CD4-positive, CD25-positive, alpha-beta regulatory T cell (primary cell): ENCODE data around the gene MLLT6. TPM values are rescaled to one million over a fixed set of nuclear protein-coding genes. Genes with fewer than 3 reads are reported as not detected.

Experiments used
- ATAC-seq, 2 donors: fragments of 150-1000 bp; cut with Tn5 transposase; one replicate each; pipeline ENCODE4 v1.10.0; 2021; ENCODE audit warnings: low read depth in 2 of 2, moderate number of reproducible peaks in 2 of 2, moderate library complexity in 1 of 2
- DNase-seq, 3 donors: peaks; one replicate each; pipeline versions ENCODE4 v3.0.0 to v3.0.0-alpha.2; 2012 to 2022; ENCODE audit warnings: mixed read lengths in 1 of 3
- H3K27ac ChIP-seq: one replicate; pipeline ENCODE4 v1.7.0; 2013; ENCODE audit warnings: mild to moderate bottlenecking, low read length; ENCODE audit not compliant: insufficient read depth, poor library complexity, severe bottlenecking
- H3K27me3 ChIP-seq: one replicate; pipeline ENCODE4 v1.7.0; 2013; ENCODE audit warnings: low read length; ENCODE audit not compliant: control insufficient read depth, insufficient read depth
- H3K36me3 ChIP-seq: one replicate; pipeline ENCODE4 v1.7.0; 2013; ENCODE audit warnings: mild to moderate bottlenecking, low read length, moderate library complexity; ENCODE audit not compliant: control insufficient read depth, insufficient read depth
- H3K4me1 ChIP-seq: 2 replicates; pipeline ENCODE4 v1.7.0; 2013; ENCODE audit warnings: mild to moderate bottlenecking, low read length; ENCODE audit not compliant: insufficient read depth, control insufficient read depth, poor library complexity, severe bottlenecking
- H3K4me3 ChIP-seq: one replicate; pipeline ENCODE4 v1.7.0; 2013; ENCODE audit warnings: low read depth, mild to moderate bottlenecking, low read length, moderate library complexity
- H3K9me3 ChIP-seq, 2 experiments: 1 replicate in 1 of 2; 2 replicates in 1 of 2; pipeline ENCODE4 v1.7.0; 2013; ENCODE audit warnings: low read length in 2 of 2, mild to moderate bottlenecking in 1 of 2, moderate library complexity in 1 of 2; ENCODE audit not compliant: control insufficient read depth in 2 of 2
- H3K27ac Mint-ChIP-seq, 3 donors: one replicate each; pipeline ENCODE4 v1.8.0; 2020 to 2022; ENCODE audit warnings: mild to moderate bottlenecking in 3 of 3, mixed read lengths in 3 of 3, moderate library complexity in 2 of 3
- H3K27me3 Mint-ChIP-seq: one replicate; pipeline ENCODE4 v1.8.0; 2022; ENCODE audit warnings: mild to moderate bottlenecking, mixed read lengths
- H3K36me3 Mint-ChIP-seq: one replicate; pipeline ENCODE4 v1.8.0; 2020; ENCODE audit warnings: mixed read lengths
- H3K4me1 Mint-ChIP-seq, 4 donors: one replicate each; pipeline ENCODE4 v1.8.0; 2020 to 2022; ENCODE audit warnings: mixed read lengths in 4 of 4, mild to moderate bottlenecking in 1 of 4
- H3K4me3 Mint-ChIP-seq, 4 donors: one replicate each; pipeline ENCODE4 v1.8.0; 2020 to 2022; ENCODE audit warnings: mild to moderate bottlenecking in 4 of 4, mixed read lengths in 4 of 4, moderate library complexity in 3 of 4
- H3K9me3 Mint-ChIP-seq, 7 donors: one replicate each; pipeline ENCODE4 v1.8.0; 2020 to 2022; ENCODE audit warnings: mixed read lengths in 7 of 7, mild to moderate bottlenecking in 3 of 7, moderate library complexity in 2 of 7
- polyA plus RNA-seq, 4 donors: library from polyadenylated mRNA; unstranded; fragments of 300-500 nt; fragmentation: Illumina TruSeq; gene quantifications; one replicate each; pipeline ENCODE4 v1.2.3, GENCODE V29; 2021
- total RNA-seq: library from RNA; stranded (reverse); gene quantifications from one replicate; pipeline ENCODE4 v1.2.3, GENCODE V29; 2022

The MLLT6 gene
- total and polyA plus RNA-seq, 5 donors from 2014 or later = 5.2 to 361 (median 6.7) TPM

DNA sequence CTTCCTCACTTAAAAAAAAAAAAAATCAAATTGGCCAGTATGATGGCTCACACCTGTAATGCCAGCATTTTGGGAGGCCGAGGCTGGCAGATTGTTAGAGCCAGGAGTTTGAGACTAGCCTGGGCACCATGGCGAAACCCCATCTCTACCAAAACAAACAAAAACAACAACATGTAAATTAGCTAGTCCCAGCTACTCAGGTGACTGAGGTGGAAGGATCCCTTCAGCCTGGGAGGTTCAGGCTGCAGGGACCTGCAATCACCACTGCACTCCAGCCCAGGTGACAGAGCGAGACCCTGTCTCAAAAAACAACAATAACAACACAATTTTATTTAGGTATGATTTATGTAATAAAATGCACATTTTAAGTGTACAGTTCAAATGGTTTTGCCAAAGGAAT lies 24.0 kb upstream of the MLLT6 start:
- Histone ChIP-seq H3K27me3 (no peaks in the 10 kb centered on the region), H3K9me3 (no peaks in the 10 kb centered on the region), H3K27ac (no peak overlapping the region), H3K4me3 (no peak overlapping the region), H3K4me1 (no peaks in the 10 kb centered on the region), H3K36me3 (no peaks in the 10 kb centered on the region)
- H3K27ac Mint-ChIP-seq = no peak overlapping the region
- no peaks in the 10 kb centered on the region for H3K36me3 Mint-ChIP-seq
- peaks cover 0 to 8% (median 6%) of the 10 kb centered on the region in 4 donors for H3K4me1 Mint-ChIP-seq
- peak overlapping the region in 1 of 4 donors; percentile 33 for H3K4me3 Mint-ChIP-seq
- ATAC-seq (no peak), DNase-seq (no peak)
- H3K27me3 Mint-ChIP-seq = peaks cover 17% of the 10 kb centered on the region
- peaks cover 0 to 2% (median 0%) of the 10 kb centered on the region in 7 donors for H3K9me3 Mint-ChIP-seq

GRCh38 chr17:38685491-38685890 lies 19.6 kb upstream of the MLLT6 start:
- no peaks in the 10 kb centered on the region for H3K36me3 ChIP-seq
- no peak overlapping the region for H3K27ac ChIP-seq
- H3K27me3 ChIP-seq = no peaks in the 10 kb centered on the region
- Mint-ChIP-seq H3K4me1 (no peaks in the 10 kb centered on the region), H3K27me3 (peaks cover 11% of the 10 kb centered on the region), H3K27ac (no peak overlapping the region), H3K36me3 (no peaks in the 10 kb centered on the region), H3K9me3 (no peaks in the 10 kb centered on the region), H3K4me3 (no peak overlapping the region)
- no peak for ATAC-seq
- no peaks in the 10 kb centered on the region for H3K9me3 ChIP-seq
- DNase-seq = no peak
- no peak overlapping the region for H3K4me3 ChIP-seq
- H3K4me1 ChIP-seq = no peaks in the 10 kb centered on the region

GRCh38 chr17:38687286-38687685 lies 17.8 kb upstream of the MLLT6 start:
- Mint-ChIP-seq H3K9me3 (no peaks in the 10 kb centered on the region), H3K27ac (no peak overlapping the region)
- ATAC-seq = no peak

DNA sequence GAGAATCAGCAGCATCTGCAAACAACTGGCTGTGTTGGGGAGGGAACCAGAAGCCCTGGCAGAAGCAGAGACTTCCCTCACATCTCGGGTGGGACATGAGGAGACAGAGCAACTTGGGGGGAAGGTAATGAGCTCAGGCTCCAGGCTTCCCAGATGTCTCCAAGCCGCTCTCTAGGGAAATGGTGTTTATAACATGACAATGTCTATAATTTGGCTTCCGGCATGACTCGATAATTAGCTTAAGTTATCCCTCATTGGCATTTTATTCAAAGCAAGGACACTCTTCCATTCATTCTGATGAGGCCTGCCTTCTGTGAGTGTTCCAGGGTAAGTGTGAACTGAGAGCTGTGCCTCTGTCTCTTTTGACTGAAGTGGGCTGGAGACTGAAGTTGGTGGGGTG lies 14.7 kb upstream of the MLLT6 start:
- peak overlapping the region in 1 of 3 donors; percentile 60 for H3K27ac Mint-ChIP-seq
- Histone ChIP-seq H3K4me3 (no peak overlapping the region), H3K9me3 (no peaks in the 10 kb centered on the region), H3K4me1 (no peaks in the 10 kb centered on the region), H3K36me3 (no peaks in the 10 kb centered on the region), H3K27ac (no peak overlapping the region), H3K27me3 (no peaks in the 10 kb centered on the region)
- ATAC-seq (no peak), DNase-seq (no peak)
- H3K36me3 Mint-ChIP-seq = no peaks in the 10 kb centered on the region
- no peaks in the 10 kb centered on the region for H3K4me1 Mint-ChIP-seq
- no peaks in the 10 kb centered on the region for H3K9me3 Mint-ChIP-seq
- H3K27me3 Mint-ChIP-seq = peaks cover 3% of the 10 kb centered on the region
- no peak overlapping the region for H3K4me3 Mint-ChIP-seq

More at GRCh38 chr17:38687286-38687685, 17.8 kb upstream of the MLLT6 start:
- Histone ChIP-seq H3K9me3 (no peaks in the 10 kb centered on the region), H3K4me3 (no peak overlapping the region), H3K27ac (no peak overlapping the region), H3K27me3 (no peaks in the 10 kb centered on the region), H3K4me1 (no peaks in the 10 kb centered on the region), H3K36me3 (no peaks in the 10 kb centered on the region)
- DNase-seq = no peak
- no peak overlapping the region for H3K4me3 Mint-ChIP-seq
- peaks cover 6% of the 10 kb centered on the region for H3K27me3 Mint-ChIP-seq
- no peaks in the 10 kb centered on the region for H3K4me1 Mint-ChIP-seq
- no peaks in the 10 kb centered on the region for H3K36me3 Mint-ChIP-seq

DNA sequence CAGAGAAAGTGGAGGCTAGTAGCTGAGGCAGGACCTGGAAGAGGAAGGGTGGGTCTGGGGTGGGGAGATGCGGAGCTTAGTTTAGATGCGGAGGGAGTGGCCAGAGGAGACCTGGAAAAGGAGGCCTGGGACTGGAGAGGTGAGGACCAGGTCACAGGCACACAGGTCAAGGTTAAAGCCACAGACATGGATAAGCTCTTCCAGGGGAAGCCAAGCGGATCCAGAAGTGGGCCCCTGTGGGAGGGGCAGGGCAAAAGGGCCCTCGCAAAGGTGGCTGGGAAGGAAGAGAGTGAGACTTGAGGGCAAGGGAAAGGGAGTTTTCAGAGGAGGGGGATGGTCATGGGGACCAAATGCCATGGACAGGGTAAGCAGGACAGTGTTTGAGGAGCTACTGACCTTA lies 13.9 kb upstream of the MLLT6 start:
- Mint-ChIP-seq H3K9me3 (no peaks in the 10 kb centered on the region), H3K4me3 (no peak overlapping the region), H3K36me3 (no peaks in the 10 kb centered on the region), H3K27me3 (no peaks in the 10 kb centered on the region), H3K27ac (no peak overlapping the region), H3K4me1 (peaks cover 0 to 7% (median 0%) of the 10 kb centered on the region in 4 donors)
- Histone ChIP-seq H3K4me3 (no peak overlapping the region), H3K27me3 (no peaks in the 10 kb centered on the region), H3K4me1 (no peaks in the 10 kb centered on the region), H3K36me3 (no peaks in the 10 kb centered on the region), H3K27ac (no peak overlapping the region), H3K9me3 (no peaks in the 10 kb centered on the region)
- ATAC-seq (no peak), DNase-seq (no peak)

DNA sequence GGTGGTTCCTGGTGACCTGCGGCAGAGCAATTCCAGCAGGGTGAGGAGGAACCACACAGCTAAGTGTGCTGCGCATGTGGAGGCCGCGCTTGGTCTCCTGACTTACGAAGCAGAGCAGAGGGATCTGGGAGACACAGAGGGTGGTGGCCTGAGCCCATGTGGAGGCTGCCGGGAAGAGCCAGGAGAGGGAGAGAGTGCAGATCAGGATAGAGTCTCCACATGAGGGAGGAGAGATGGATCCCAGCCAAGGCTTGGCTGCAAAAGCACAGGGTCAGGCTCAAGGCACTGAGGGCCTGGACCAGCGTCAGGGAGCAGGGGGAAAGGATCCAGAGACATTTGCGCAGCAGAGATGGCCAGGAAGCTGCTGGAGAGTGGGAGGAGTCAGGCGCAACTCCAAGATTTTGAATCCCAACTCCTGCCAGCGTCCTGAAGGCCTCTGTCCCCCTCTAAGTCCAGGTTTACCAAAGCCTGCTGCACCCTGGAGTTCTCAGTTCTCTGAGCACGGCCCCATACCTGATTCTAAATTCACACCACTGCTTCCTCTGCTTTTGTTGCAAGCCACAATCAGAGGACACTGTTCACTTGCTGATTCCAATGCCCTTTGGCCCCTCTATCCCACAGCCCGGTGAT lies 11.3 kb upstream of the MLLT6 start:
- Mint-ChIP-seq H3K27me3 (peaks cover 4% of the 10 kb centered on the region), H3K4me3 (no peak overlapping the region), H3K27ac (peak overlapping the region in 2 of 3 donors; percentile 12 to 26), H3K9me3 (no peaks in the 10 kb centered on the region), H3K4me1 (peaks cover 7 to 26% (median 14%) of the 10 kb centered on the region in 4 donors), H3K36me3 (no peaks in the 10 kb centered on the region)
- Histone ChIP-seq H3K4me3 (no peak overlapping the region), H3K27ac (no peak overlapping the region), H3K9me3 (no peaks in the 10 kb centered on the region), H3K36me3 (no peaks in the 10 kb centered on the region), H3K27me3 (no peaks in the 10 kb centered on the region), H3K4me1 (peaks cover 14% of the 10 kb centered on the region)
- ATAC-seq (no peak), DNase-seq (no peak)

DNA sequence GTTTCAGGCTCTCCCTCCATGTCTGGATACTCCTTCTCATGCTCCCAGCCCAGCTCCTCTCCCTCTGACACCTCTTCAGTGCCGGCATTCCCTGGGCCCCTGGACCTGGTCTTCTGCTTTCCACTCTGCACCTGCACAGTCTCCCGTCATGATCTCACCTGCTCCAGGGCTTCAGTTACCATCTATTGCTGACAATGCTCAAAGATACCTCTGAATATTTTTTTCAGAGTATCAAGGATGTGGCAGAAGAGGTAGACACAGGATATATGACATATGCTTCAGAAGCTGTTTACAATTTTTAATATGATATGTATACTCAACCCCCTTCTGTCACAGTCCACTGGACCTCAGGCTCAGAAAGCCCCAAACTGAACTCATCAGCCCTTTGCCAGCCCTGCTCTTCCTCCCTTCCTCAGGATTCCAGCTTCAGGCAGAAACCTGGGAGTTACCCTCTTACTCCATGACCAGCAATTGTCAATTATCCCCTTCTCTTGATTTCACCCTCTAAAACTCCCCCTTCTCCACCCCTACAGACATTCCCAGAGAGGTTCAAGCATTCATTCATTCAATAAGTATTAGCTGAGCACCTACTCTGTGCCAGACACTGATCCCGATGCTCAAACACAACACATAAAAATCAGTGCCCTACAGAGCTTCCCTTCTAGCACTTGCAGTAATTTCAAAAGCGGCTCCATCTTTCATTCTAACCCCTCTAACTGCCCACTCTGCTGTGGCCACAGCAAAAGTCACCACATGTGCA lies 7.8 kb upstream of the MLLT6 start:
- Histone ChIP-seq H3K9me3 (no peaks in the 10 kb centered on the region), H3K4me1 (peaks cover 30% of the 10 kb centered on the region), H3K27me3 (no peaks in the 10 kb centered on the region), H3K4me3 (peak overlapping the region; percentile 41), H3K36me3 (no peaks in the 10 kb centered on the region), H3K27ac (peak overlapping the region; percentile 17)
- peak; percentile 36 to 49 for ATAC-seq
- no peaks in the 10 kb centered on the region for H3K9me3 Mint-ChIP-seq
- peak overlapping the region; percentile 34 to 89 (median 70) for H3K4me3 Mint-ChIP-seq
- peaks cover 4% of the 10 kb centered on the region for H3K27me3 Mint-ChIP-seq
- peaks cover 7 to 48% (median 30%) of the 10 kb centered on the region in 4 donors for H3K4me1 Mint-ChIP-seq
- DNase-seq = peak in 2 of 3 donors; percentile 22 to 70
- no peaks in the 10 kb centered on the region for H3K36me3 Mint-ChIP-seq
- H3K27ac Mint-ChIP-seq = peak overlapping the region; percentile 69 to 99 (median 92)
